Thyroid gland (tissue), 4 donors: ENCODE data around the gene SEMA6B.

Source experiments
- POLR2A ChIP-seq, 2 donors: fragments of 450-650 bp; IDR thresholded peaks; one replicate each; pipeline ENCODE4 v1.6.1; 2017; ENCODE audit warnings: antibody characterized with exemption in 2 of 2, mild to moderate bottlenecking in 2 of 2, moderate library complexity in 1 of 2
- TF ChIP-seq, protein P1 (sequence below), 6 experiments: fragments of 200-600 bp in 3 of 6; fragments of 450-650 bp in 3 of 6; sonication (generic) in 3 of 6; IDR thresholded peaks; one replicate each; pipeline ENCODE4 v1.5.1; 2016 to 2019; ENCODE audit warnings: antibody characterized with exemption in 6 of 6, mild to moderate bottlenecking in 2 of 6, inconsistent platforms in 1 of 6, moderate library complexity in 1 of 6

DNA sequence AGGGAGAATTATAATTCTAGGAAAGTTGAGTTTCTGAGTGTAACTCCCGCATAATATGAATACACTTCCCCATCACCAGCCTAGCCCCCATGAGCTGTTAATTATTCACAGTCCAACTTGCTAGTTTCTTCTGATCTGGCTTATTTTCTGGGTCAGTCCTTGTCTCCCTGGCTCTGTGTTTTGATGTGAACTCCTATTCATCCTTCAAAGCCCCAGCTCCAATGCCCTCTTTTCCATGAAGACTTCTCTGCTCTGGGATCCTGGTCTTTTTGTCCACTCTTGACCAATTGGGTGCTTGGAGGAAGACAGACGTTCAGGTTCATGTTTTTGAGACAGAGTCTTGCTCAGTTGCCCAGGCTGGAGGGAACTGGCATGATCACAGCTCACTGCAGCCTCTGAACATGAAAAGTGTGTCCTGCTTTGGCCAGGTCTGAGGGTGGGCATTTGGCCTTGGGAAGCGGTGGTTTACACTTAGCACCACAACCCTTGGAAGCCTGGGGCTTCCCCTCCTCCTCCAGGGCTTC is 20.3 kb downstream of the SEMA6B start:
- TF ChIP-seq POLR2A (IDR thresholded peaks at IDR 0.05) = no peak
- TF ChIP-seq, protein P1, sequence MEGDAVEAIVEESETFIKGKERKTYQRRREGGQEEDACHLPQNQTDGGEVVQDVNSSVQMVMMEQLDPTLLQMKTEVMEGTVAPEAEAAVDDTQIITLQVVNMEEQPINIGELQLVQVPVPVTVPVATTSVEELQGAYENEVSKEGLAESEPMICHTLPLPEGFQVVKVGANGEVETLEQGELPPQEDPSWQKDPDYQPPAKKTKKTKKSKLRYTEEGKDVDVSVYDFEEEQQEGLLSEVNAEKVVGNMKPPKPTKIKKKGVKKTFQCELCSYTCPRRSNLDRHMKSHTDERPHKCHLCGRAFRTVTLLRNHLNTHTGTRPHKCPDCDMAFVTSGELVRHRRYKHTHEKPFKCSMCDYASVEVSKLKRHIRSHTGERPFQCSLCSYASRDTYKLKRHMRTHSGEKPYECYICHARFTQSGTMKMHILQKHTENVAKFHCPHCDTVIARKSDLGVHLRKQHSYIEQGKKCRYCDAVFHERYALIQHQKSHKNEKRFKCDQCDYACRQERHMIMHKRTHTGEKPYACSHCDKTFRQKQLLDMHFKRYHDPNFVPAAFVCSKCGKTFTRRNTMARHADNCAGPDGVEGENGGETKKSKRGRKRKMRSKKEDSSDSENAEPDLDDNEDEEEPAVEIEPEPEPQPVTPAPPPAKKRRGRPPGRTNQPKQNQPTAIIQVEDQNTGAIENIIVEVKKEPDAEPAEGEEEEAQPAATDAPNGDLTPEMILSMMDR (IDR thresholded peaks at IDR 0.05) = no peak
